Islet of Langerhans (tissue), 1 donor: ENCODE results near the gene NRIP1.
A peak's percentile ranks its signal among the peaks of the same experiment; 100 is the strongest.
"Not testable (repeated sequence)": the region's sequence is repeated elsewhere in the genome, so short reads cannot be mapped to it uniquely, and the experiment has no call there.

Experiments used
- FAIRE-seq: peaks from one replicate; lab custom pipeline; 2011; peaks lifted over from hg19 to GRCh38; lab: Jason Lieb, UNC

Gene NRIP1

GRCh38 chr21:14972678-14973077 is 92.1 kb downstream of the NRIP1 start:
- FAIRE-seq = no peak

- no peak for FAIRE-seq
These were observed 96.0 kb downstream of the NRIP1 start for GRCh38 chr21:14968821-14969220.

- no peak for FAIRE-seq
These were observed 96.8 kb downstream of the NRIP1 start for GRCh38 chr21:14968029-14968428.

- FAIRE-seq = no peak
These were observed 100.2 kb downstream of the NRIP1 start for GRCh38 chr21:14964621-14965020.

- no peak for FAIRE-seq
These were observed 102.6 kb downstream of the NRIP1 start for GRCh38 chr21:14962217-14962616.

- FAIRE-seq = no peak
These were observed 103.3 kb downstream of the NRIP1 start for GRCh38 chr21:14961502-14961901.

GRCh38 chr21:14959343-14959742 is 105.5 kb downstream of the NRIP1 start:
- FAIRE-seq = no peak

- FAIRE-seq = no peak
These were observed 107.0 kb downstream of the NRIP1 start for GRCh38 chr21:14957836-14958235.

- FAIRE-seq = no peak
These were observed 108.0 kb downstream of the NRIP1 start for GRCh38 chr21:14956807-14957206.

GRCh38 chr21:14955936-14956520 is 108.8 kb downstream of the NRIP1 start:
- FAIRE-seq = no peak

GRCh38 chr21:14952916-14953315 is 111.9 kb downstream of the NRIP1 start:
- no peak for FAIRE-seq

GRCh38 chr21:14949603-14950002 is 115.2 kb downstream of the NRIP1 start:
- FAIRE-seq = no peak

- no peak for FAIRE-seq
These were observed 117.1 kb downstream of the NRIP1 start for GRCh38 chr21:14947613-14948160.

- FAIRE-seq = peak; percentile 89
These were observed 119.6 kb downstream of the NRIP1 start for GRCh38 chr21:14945176-14945575.

GRCh38 chr21:14943616-14944015 is 121.2 kb downstream of the NRIP1 start:
- FAIRE-seq = no peak

- peak; percentile 13 for FAIRE-seq
These were observed 121.9 kb downstream of the NRIP1 start for GRCh38 chr21:14942801-14943490.

- not testable (repeated sequence) for FAIRE-seq
These were observed 137.5 kb downstream of the NRIP1 start for GRCh38 chr21:14927324-14927723.

GRCh38 chr21:14926186-14926585 is 138.6 kb downstream of the NRIP1 start:
- FAIRE-seq = no peak

- peak; percentile 9 for FAIRE-seq
These were observed 141.3 kb downstream of the NRIP1 start for GRCh38 chr21:14923468-14923867.

GRCh38 chr21:14922980-14923379 is 141.8 kb downstream of the NRIP1 start:
- no peak for FAIRE-seq

GRCh38 chr21:14918527-14918926 is 146.3 kb downstream of the NRIP1 start:
- peak; percentile 84 for FAIRE-seq

- FAIRE-seq = peak; percentile 30
These were observed 147.0 kb downstream of the NRIP1 start for GRCh38 chr21:14917762-14918161.

- no peak for FAIRE-seq
These were observed 148.1 kb downstream of the NRIP1 start for GRCh38 chr21:14916676-14917141.

- no peak for FAIRE-seq
These were observed 151.2 kb downstream of the NRIP1 start for GRCh38 chr21:14913638-14914037.
